ENCODE results near the gene ARFGEF3.
"Not testable (repeated sequence)": the region's sequence is repeated elsewhere in the genome, so short reads cannot be mapped to it uniquely, and the experiment has no call there.

Gene ARFGEF3

DNA sequence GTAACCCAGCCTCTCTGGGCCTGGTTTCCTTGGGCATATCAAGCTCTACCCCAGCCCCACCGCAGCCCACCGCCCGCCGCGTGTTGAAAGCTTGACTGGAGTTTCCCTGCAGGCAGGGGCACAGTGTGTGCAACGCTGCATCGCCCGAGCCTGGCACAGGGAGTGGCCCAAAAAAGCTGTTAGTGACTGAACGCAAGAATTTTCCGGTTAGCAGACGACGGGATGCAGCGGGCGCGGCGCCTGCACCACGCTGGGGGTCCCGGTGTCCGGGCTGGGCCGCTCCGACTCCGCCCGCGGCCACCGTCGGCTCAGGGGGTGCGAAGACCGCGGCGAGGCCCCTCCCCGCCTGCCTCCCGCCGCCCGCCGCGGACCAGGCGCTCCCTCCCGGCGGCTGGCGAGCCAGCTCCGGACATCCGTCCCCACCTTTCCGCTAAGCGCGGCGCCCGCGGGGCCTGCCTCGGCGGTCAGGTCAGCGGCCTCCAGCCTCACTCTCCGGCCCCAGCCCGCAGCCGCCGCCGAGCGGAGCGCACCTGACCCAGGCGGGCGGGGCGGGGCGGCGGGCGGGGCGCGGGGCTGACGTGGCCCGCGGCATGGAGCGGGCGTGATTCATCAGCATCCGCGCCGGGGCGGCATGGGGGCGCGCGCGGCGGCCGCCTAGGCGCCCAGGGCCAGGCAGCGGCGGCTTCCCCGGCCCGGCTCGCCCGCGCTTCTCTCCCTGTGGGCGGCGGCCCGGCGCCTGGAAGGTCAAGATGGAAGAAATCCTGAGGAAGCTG is at the start of gene ARFGEF3:
TSS of gene ARFGEF3 (plus strand) at position 602 of the 773 bp plus-strand sequence. CDS start at position 750, 148 bp downstream.
- DNase-seq: peak; percentile 63

DNA sequence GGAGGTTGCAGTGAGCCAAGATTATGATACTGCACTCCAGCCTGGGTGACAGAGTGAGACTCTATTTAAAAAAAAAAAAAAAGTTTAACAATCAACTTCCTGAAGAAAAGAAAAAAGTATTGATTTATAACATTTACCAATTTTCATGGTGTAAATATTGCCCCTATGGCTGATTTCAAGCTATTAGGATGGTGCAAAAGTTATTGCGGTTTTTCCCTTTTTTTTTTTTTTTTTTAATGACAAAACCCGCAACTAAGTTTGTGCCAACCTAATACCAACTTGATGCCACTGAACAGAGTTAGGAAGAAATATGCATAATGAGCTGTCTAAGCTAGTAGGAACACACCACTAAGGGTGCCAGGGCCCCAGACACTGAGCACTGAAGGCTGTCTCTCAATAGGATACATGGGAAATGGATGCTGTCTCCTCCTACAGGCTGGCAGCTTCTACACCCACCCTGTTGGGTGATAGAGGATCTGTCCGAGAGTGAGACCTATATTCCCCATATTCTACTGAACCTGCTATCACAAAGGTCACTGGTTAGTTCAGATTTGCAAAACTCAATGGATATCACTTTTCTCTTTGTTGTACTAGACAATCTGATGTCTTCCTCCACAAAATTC is 48.0 kb upstream of the ARFGEF3 start:
- DNase-seq: no peak

GRCh38 chr6:138115201-138115600 is 46.5 kb upstream of the ARFGEF3 start:
- DNase-seq: no peak

- peak; percentile 14 for DNase-seq
Measured at GRCh38 chr6:138115877-138116660, 45.7 kb upstream of the ARFGEF3 start.

DNA sequence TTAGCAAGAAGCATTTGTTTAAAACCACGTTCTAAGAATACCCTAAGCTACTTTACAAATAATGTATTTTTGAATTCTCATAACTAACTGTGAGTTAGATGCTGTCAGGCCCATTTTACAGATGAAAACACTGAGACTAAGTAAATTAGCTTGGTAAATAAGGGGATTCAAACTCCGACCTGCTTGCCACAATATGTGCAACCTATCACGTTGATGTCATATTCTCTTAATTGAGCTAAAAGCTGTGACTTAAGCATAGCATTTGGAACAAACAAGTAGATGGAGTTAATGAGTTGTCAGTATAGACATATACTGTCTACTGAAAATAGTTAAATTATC is 45.1 kb upstream of the ARFGEF3 start:
- no peak for DNase-seq

DNA sequence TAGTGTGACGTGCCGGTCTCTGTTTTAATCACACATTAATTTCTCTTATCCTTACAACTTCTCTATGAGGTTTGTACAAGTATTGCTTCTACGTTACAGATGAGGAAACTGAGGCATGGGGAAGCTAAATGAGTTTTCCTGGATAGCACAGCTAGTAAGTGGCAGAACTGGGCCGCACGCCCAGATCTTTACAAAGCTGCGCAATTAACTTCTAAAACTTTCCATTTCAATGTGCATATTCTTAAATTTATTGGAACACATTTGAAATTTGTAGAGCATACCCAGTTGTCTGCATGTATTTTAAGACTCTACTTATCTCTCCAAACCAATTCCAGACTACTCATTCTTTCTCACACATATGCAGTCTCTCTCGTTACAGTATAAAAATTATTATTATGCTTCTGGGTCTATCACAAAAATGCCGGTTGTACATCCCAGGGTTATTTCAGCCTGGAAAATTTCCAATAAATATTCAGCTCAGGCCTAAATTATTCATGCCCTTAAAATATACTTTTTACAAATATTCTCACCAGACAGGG is 44.3 kb upstream of the ARFGEF3 start:
- DNase-seq: no peak

GRCh38 chr6:138119229-138119628 is 42.5 kb upstream of the ARFGEF3 start:
- not testable (repeated sequence) for DNase-seq

- no peak for DNase-seq
Measured at GRCh38 chr6:138119976-138120375, 41.8 kb upstream of the ARFGEF3 start.

DNA sequence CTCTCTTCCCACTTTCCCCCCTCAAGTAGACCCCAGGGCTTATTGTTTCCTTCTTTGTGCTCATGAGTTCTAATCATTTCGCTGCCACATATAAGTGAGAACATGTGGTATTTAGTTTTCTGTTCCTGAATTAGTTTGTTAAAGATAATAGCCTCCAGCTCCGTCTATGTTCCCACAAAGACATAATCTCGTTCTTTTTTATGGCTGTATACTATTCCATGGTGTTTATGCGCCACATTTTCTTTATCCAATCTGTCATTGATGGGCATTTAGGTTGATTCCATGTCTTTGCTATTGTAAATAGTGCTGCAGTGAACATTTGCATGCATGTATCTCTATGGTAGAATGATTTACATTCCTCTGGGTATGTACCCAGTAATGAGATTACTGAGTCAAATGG is 37.6 kb upstream of the ARFGEF3 start:
- no peak for DNase-seq

DNA sequence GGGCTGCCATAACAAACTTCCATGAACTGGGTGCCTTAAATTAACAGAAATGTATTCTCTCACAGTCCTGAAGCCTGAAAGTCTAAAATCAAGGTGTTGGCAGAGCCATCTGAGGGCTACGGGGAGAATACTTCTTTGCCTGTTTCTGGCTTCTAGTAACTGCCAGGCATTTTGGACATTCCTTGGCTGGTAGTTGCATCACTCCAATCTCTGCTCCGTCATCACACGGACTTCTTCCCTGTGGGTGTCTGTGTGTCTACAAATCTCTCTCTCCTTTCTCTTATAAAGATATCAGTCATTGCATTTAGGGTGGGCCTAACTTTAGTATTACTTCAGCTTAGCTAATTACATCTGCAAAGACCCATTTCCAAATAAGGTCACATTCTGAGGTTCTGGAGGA is 33.6 kb upstream of the ARFGEF3 start:
- no peak for DNase-seq

GRCh38 chr6:138129190-138129589 is 32.5 kb upstream of the ARFGEF3 start:
- DNase-seq: no peak

DNA sequence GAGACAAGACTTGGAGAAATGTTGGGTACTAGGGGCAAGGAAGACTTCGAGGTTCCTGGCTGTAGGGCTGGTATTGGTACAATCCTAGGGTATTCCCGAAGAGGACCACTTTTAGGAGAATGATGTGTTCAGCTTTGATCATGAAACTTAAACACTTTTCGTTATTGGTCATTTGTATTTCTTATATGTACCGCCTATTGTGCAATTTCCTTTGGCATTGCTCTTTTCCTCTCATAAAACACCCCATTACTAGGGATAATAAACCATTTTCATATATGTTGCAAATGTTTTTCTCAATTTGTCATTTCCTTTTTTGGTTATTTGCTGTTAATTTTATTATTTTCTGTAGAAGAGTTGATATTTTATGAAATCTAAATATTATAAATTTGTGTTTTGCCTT is 18.9 kb upstream of the ARFGEF3 start:
- DNase-seq: no peak

DNA sequence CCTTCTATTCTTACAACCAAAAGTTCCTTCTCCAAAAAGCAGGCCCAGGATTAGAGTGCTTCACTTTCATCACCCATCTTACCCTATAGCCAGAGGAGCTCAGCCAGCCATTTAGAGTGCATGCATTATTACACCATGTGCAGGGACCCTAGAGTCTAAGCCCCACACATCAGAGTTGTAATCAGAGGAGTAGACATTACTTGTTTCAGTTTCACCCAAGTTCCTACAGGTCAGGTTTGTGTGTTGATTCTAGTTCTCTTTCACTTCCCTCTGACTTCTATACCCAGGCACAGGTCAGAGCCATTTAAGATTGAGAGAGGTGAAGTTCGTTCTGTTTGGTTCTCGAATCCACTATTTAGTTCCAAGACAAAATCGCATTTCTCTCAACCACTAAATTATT is 16.3 kb upstream of the ARFGEF3 start:
- no peak for DNase-seq

- no peak for DNase-seq
Measured at GRCh38 chr6:138146544-138146943, 15.2 kb upstream of the ARFGEF3 start.

DNA sequence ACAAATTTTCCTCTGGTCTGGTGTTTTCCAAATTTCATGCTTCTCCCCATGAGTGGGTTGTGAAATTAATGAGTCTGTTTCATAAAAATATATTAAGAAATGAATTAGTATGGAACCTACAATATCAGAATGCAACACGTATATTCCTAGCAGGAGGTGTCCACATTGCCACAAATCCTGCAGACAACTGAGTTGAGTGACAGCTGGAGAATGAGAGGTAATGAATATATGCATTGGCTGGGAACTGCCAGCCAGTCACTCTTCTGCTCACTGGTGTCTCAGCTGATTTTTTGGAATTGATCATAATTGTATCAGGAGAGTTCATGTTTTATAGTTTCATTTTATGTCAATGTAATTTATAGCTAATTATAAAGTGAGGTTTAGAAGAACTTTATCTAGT is 6.3 kb upstream of the ARFGEF3 start:
- no peak for DNase-seq

DNA sequence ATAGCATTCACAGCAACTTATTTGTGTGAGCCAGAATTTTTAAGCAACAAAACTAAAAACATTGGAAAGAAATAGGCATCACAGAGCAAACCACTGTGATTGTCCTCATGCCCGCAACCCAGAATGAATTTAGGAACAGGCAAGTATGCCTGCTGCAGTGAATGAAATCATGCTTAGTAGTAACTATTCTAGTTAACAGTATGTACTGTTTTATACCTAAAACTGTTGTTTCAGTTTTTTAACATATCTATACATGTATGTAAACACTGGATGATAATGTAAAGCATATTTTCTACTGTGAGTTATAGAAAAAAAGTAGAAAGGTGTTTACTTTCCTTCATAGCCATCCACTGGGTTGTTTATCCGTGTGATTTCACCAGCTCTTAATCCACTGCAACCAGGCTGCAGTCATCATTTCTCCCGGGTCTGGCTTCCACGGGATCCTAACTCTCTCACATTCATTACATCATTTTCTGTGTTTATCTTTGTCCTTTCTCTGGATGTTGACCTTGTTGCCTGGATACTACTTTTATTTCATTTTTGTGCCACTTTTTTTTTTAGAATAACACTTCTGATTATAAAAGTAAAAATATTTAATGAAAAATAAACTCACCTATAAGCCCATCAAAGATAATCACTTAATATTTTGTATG is 3.6 kb upstream of the ARFGEF3 start:
- DNase-seq: no peak

GRCh38 chr6:138159246-138159645 is 2.5 kb upstream of the ARFGEF3 start:
- no peak for DNase-seq

GRCh38 chr6:138160329-138161087 is 1.2 kb upstream of the ARFGEF3 start:
- DNase-seq: no peak

DNA sequence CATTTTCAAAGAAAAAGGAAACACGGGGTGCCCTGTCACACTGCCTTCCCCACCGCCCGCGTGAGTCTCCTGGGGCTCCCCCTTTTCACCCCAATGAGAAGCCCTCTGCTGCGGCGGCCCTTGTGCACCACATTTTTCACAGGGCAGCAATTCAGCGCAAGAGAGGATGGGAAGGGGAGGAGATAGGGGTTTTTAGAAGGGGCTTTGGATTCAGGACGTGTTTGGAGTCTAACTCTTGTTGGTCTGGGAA is 726 bp upstream of the ARFGEF3 start:
- DNase-seq: no peak

DNA sequence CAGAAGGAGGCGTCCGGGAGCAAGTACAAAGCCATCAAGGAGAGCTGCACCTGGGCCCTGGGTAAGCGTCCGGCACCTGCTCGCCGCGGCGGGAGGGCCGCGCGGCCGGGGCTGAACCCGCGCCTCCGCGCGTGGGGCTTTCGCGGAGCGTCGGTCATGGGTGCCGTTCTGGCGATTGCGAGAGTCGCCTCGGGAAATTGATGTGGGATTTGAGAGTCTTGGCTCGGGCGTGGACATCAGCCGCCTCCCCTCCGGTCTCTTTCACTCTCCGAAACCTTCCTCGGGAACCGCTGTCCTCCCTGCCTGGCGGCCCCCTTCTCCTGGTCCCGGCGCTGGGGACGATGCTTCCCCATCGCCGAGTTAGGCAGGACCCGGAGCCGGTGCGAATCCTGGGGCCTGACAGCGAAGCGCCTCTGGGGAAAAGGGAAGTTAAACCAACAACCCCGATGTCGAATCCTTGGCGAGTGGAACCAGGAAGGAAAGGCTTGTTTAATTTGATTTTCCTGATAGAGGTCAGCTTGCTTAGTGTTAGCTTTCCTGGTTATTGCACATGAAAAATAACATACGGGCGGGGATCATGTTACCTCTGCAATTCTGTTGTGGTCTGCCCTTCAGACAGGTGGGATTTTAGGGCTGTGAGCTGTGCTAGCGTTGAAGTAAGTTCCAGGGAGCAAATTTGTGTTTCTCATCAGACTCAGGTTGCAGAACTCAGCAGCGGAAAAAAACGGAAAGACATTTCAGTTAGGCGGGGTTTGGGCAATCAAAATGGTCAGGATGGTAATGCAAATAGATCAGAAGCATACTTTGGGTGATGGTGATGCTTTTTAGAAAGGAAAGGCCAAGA is 594 bp downstream of the ARFGEF3 start:
- no peak for DNase-seq

DNA sequence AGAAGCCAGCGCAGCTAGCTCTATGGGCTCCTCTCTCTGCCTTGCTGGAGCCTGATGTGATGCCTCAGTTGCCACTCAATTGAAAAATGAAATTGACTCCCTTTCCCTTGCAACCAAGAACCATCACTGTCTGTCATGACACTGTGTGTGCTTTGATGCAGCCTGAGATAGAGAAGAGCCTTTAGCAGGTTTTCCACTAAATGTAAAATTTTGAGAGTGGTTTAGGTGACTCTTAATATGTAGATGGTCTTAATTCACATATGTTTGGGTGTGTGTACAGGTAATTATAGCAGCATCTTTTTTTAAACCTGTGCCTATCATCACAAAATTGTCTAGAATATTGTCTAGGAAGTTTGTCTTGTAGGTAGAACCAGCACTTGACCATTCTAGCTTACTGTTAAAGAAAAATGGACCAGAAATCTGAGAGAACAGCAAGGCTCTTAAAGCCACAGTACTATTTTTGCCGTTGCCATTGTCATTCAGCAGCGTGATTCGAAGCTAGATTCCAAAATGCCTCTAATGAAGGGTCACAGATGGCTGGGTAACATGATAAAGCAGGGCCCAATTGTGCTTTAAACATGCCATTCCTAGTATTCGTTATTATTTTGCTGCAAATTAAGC is 1.3 kb downstream of the ARFGEF3 start:
- no peak for DNase-seq
